Activated CD4-positive, alpha-beta T cell treated with anti-CD3 and anti-CD28 coated beads for 1 hour (primary cell): ENCODE results near the gene MLNR.

ENCODE experiments used
- DNase-seq: peaks from one replicate; pipeline ENCODE4 v3.0.0-alpha.2; 2020

Gene MLNR

DNA sequence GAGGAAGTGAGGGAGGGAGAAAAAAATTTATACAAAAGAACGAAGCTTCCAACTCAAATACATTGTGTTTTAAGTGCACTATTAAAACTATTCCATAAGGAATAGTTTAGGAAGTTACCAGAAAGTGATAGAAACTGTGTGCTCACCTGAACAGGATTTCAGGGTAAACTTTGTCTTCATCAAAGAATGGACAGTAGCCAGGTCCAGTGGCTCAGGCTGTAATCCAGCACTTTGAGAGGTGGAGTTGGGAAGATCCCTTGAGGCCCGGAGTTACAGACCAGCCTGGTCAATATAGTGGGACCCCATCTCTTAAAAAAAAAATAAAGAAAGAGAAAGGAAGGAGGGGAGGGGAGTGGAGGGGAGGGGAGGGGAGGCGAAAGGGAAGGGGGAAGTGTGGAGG, 14.6 kb downstream of the MLNR start:
- DNase-seq, result no peak

DNA sequence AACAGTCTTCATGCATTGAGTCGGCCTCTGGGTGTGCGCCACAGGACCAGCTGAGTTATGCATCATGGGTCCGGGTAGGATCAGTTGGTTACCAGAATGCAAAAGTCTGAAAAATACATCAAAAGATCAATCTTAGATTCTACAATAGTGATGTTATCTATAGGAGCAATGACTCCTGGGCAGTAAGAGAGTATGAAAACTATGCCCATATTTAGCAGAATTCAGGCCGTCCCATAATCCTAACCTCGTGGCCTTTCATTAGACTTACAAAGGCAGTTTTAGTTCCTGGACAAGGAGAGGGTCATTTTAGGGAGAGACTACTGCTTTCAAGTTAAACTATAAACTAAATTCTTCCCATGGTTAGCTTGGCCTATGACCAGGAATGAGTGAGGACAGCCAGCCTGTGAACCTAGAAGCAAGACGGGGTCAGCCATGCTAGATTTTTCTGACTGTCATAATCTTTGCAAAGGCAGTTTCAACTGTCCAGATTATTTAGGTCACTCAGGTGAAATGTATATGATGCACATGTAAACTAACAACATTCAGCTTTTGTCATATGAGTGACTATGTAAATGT, 15.8 kb downstream of the MLNR start:
- DNase-seq, result no peak

DNA sequence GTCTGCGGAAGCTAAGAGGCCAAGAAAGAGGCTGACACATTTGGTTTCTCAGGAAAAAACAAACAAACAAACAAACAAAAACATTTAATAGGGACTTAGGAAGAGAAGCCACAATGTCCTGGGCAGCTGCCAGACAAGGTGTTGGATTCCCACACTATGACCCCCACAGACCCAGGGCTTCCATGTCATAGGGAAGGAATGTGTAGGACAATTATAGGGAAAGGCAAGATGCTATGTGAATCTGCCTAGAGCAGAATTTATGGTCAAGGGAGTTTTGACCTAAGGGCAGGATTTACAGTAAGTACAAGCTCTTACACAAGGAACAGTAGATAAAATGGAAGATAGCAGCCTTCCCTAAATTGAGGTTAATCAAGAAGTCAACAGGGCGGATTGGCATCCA, 18.5 kb downstream of the MLNR start:
- DNase-seq, result no peak

DNA sequence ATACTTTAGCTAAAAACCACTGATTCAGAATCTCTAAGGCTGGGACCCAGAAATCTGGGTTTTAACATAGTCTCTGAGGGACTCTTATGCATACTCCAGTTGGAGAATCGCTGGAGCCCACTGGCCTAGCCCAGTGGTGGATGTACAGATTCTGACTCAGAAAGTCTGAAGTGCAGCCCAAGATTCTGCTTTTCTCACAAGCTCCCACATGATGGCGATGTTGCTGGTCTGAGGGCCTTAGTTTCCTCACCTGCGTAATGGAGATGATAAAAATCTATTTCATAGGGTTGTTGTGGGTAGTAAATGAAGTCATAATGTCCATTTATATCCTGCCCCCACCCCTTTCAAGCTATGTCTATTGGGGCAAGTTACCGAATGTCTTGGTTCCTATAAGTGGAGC, 19.9 kb downstream of the MLNR start:
- DNase-seq, result no peak

DNA sequence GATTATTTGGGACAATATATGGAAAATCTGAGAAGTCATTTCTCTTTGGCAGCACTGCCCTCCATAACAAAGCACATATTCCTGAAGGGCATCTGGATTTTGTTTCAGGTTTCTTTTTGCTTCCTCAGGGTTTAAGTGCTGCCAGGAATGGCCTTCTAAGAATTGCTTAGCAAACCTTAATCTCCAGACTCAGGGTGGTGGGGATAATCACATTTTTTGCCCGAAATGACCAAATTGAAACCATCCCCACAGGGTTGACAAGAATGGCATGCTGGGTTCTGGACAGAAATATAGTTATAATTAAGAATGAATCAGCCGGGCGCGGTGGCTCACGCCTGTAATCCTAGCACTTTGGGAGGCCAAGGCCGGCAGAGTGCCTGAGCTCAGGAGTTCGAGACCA, 21.2 kb downstream of the MLNR start:
- no peak for DNase-seq

DNA sequence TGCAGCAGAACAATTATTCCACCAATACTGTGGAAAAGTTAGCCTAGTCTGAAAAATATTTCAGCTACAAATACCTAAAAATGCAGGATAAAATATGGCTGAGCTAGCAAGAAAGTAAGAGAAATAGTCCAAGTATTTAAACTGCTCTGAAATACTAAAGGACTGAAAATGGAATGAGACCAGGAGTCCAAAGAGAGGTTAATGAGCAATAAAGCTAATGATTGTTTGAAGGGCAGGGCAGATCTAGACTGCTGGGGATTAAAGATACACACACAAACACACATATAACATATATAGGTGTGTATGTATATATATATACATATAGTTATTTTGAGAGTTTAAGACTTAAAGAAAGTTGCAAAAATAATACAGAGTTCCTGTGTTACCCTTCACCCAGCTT, 25.0 kb downstream of the MLNR start:
- no peak for DNase-seq

DNA sequence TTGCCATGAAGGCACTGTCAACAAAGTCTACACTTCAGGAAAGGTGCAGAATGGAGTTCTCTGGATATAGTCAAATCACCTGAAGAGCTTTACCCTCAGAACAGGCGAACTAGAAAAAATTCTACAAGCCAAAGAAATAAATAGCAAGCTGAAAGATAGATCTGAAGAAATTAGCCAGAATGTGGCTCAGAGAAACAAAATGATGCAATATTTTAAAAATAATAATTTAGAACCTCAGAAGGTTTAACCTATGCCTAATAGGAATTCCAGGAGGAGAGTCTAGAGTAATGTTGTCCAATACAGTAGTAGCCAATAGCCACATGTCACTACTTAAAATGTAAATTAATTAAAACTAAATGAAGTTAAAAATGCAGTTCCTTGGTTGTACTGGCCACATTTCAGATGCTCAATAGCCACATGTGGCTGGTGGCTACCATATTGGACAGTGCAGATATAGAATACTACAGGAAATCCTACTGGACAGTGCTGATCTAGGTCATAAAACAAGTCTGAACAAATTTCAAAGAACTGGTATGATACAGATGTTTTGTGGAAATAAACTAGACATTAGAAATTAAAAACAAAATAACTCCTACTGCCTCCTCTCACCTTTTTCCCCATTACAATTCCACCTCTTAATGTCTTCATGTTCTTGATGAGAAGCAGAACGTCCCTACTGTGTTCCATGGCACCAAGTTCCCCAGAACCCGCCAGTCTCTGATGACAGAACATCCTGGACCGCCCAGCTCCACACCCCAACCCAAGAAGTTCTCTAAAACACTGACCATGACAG, 26.9 kb downstream of the MLNR start:
- no peak for DNase-seq

DNA sequence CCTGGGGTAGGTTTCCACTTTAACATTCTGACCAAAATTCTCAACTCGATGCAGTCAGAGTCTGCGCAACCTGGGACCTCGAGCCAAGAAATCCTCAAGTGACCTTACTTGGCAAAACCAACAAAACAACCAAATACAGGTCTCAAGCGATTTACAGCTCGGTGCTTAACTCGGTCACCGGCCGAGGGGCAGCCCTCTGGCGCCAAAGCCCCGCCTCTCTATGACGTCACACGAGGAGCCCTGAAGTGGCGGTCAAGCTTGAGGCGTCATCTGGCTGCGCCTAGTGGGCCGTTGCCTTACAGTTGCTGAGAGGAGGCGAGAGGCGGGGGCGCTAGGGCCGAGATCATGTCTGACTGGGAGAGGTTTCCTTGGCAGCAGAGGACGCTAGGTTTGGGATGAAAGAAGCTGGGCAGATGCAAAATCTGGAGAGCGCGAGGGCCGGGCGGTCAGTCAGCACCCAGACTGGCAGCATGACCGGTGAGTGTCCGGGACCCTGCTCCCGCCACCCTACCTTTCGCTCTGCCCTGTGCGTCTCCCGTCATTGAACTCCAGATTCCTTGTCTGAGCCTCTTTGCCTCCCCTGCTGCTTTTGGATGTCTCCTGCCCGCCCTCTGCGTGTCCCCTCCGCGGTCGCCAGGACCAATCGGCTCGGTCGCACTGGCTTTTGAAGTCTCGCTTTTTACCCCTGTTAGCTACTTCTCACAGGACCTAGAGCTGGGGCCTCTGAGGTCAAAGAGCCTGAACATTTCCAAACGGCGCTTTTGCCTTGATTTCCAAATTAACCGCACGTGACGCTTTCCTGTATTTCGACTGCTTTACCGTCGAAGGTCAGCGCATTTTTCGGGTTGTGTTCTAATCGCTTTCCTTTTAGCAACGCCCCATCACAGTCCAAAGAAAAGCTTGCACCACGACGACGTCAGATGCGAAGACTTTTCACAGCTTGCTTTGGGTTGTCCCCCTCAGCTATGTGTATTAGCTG, 27.8 kb downstream of the MLNR start, which contains the start of gene CDADC1:
TSS of gene CDADC1 (plus strand) at position 283 of the 979 bp plus-strand sequence. CDS start at position 396, 113 bp downstream.
- peak; percentile 73 for DNase-seq

DNA sequence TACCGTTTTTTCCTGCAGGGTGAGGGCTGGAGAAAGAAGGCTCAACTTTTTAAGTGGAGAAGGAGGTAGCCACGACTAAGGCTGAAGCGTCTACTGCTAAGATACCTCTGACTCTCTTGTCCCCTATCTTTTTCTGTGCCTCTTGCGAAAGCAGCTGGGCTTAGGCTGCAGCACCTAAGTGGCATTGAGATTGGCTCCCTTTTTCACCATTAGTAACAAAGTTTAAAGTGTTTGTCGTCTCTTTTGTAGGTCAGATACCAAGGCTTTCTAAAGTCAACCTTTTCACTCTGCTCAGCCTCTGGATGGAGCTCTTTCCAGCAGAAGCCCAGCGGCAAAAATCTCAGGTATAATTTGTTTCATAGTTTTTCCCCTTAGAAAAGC, 28.5 kb downstream of the MLNR start:
- no peak for DNase-seq

DNA sequence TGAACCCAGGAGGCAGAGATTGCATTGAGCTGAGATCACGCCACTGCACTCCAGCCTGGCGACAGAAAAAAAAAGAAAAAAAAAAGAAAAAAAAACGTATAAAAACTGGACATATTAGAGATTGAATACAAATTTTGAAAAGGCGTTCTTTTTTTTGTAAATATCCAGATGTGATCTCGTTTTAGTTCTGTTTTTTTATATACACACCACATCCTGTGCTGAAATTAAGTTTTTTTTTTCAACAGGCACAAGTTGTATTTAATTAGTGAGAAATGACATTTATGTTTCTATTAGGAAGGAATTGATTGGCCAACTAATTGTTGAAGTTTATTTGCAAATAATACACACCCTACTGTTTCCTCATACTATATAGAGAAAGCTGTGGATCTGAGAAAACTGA, 31.2 kb downstream of the MLNR start:
- no peak for DNase-seq

DNA sequence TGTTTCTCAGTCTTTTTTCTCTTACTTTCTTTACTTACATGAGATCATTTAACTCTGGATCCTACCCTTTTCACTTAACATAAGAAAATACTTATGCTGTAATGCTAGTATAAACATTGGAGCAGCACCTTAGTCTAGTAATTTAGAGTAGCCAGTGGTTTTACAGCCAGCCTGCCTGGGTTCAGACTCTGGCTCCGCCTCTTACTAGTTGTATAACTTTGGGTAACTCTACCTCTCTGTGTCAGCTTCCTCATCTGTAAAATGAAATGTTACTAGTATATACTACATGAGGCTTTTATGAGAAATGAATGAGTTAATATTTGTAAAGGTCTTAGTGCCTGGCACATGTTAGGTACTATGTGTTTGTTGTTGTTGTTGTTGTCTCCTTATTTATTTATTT, 33.2 kb downstream of the MLNR start:
- no peak for DNase-seq

DNA sequence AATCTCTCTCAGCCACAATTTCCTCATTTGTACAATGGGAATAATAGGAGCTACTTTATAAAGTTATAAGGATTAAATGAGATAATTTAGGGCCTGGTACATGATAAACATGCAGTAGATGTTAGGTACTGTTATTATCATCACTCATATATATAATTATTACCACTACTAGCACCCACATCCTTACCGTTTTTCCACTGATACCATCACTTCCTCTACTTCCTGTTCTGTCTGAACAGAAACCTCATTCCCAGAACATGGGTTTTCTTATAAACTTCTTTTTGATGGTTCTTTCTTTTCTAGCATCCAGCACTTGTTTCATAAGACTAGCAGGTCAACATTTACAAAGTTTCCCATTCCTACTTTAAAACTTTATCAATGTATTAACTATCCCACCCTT, 33.9 kb downstream of the MLNR start:
- DNase-seq, result no peak

DNA sequence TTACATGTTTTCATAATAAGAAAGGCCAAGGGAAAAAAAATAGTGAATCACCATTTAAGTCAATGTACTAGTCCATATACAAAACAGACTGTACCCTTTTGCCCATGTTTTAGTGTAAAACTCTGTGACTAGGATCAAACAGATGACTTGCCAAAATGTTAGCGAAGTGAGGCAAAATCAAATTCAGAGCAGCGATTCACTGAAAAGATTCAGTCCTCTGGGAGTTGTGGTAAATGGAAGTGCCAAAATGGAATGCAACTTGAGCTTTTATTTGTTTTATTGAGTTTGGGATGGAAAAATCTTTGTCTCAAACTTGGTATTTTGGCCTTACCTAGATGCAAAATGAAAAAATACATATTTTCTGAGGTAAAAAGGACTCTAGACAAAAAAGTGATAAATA, 36.7 kb downstream of the MLNR start:
- DNase-seq, result no peak

DNA sequence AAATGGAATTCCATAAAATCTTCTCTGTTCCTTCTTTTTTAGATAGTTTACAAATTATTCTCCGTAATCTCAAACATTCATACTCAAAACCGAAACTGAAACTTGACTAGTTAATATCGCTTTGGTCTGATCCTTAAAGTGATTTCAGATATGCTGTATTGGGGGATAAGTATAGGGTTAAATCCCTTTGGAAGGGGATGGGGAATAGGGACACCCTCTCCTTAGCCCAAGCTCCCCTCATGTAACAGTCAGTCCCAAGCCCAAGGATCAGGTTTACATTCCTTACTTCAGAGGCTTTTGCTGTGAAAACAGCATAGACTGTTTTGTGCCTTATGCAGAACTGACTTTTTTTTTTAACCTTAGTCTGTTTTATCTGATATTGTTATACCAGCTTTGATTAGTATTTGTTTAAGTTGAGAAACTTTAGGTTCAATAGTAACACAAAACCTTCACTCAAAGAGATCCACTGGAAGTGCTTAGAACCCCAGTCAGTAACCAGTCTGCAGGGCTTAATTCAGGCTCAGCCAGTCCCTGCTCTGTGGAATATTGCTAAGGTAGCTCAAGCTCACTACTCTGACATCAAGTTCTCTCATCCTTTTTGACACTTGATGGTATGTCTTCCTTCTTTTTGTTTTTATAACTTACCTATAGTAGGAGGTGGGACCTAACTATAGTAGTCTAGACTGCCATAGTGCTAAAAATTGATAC, 38.1 kb downstream of the MLNR start:
- DNase-seq, result no peak

DNA sequence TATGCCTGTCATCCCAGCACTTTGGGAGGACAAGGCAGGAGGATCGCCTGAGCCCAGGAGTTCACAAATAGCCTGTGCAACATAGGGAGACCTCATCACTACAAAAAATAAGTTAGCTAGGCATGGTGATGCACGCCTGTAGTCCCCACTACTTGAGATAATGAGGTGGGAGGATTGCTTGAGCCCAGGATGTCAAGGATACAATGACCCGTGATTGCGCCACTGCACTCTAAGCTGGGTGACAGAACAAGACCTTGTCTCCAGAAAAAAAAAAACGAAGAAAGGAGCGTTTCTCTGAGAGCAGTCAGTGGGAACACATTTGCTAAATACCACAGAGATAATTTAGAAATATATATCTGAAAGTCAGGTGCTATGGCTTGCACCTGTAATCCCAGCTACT, 39.4 kb downstream of the MLNR start:
- no peak for DNase-seq

DNA sequence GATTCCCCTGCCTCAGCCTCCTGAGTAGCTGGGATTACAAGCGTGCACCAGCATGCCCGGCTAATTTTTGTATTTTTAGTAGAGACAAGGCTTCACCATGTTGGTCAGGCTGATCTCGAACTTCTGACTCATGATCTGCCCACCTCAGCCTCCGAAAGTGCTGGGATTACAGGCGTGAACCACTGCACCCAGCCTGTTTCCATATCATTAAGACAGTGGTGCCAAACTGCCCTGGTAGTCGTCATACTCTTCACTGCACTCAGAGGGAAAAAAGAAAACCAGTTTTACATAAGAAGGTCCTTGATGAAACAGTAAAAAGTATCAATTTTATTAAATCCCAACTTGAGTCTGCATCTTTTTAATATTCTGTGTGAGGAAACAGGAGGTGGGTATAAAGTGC, 42.5 kb downstream of the MLNR start:
- no peak for DNase-seq

DNA sequence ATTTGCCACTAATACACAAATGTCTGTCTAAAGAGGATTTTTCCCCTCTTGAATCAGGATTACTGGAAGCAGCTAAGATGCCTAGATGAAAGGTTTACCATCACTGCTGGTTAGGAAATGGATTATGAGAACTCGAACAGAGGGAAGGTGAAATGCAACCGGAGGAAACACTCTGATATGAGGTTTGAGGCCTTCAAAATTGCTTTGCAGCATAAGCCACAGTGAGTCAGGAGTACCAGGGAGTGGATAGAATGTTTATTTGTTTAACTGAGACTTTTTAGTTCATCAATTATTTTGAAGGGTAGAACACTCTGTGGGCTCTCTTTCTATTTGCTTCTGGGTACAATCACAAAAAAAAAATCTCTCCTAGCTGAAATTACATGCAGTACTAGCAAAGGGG, 45.7 kb downstream of the MLNR start:
- DNase-seq, result no peak

DNA sequence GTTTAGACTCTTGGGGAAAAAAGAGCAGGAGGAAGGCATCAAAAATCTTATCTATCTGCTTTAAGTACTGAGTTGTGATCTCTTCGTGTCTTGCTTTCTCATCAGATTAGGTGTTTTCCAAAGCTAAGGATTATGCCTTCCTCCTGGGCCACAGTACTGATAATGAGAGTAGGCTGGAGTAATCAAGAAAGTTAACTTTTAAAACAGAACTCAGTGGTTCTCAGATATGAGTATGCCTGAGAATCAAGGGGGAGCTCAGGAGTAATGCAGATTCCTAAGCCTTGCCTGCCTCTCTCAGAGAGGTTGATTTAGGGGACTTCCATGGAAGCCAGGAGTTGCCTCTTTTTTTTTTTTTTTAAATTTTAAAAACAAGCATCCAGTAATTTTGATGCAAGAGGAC, 51.1 kb downstream of the MLNR start:
- no peak for DNase-seq
